ENCODE results near the gene MEIOB.
"Not testable (repeated sequence)": the region's sequence is repeated elsewhere in the genome, so short reads cannot be mapped to it uniquely, and the experiment has no call there.

MEIOB gene

DNA sequence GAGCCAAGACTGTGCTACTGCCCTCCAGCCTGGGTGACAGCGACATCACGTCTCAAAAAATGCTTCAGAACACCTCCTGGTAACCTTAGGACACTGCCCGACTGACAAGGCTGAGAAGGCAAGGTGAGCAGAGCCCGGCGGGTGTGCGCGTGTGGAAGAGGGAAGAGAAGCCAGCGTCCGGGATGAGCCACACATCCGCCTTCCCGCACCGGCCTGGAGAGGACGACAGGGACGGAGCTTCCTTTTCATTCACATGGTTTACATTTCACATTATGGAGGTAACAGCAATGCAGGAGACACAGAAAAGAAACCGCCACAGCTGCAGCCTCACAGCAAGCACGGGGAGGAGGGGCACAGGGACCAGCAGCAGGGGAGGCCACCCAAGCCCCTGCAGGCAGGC is 61.9 kb downstream of the MEIOB start:
- DNase-seq (ENCODE audit: low read depth): no peak

DNA sequence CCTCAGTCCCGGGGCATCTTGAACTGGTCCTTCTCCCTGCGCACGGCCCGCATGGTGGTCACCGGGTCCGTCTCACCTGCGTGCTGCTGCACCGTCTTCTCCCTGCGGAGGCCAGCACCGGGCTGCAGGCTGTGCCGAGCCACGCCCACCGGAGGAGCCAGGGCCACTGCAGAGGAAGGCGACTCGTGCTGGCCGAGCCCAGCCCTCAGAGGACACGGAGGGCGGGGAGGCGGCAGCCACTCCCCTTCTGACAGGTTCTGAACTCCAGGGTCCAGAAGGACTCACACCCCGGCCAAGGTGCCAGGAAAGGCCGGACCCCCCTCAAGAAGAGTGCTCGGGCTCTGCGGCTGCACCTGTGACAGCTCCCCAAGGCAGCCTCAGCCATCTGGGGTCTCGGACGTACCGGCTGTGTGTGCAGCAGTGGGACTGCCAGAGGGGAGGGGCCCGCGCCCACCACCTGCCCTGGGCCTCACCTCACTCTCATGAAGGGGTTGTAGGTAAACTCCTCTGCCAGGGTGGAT is 62.6 kb downstream of the MEIOB start:
- no peak for DNase-seq (ENCODE audit: low read depth)

DNA sequence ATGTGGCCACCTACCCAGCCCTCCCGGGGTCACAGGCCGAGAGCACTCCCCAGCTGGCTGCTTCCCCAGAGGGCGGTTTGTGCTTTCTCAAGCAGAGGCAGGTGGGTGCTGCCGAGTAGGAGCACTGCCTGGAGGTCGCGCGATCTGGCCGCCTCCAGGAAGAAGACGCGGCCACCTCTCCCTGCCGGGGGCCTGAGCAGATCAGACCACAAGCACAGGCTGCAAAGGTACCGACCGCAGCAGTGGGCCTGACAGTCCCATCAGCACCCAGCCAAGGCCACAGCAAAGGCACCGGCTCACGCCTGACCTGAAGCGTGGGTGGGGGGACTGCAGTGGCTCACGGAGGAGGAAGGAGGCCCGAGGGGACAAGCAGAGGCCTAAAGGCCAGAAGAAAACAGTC is 63.3 kb downstream of the MEIOB start:
- DNase-seq (ENCODE audit: low read depth): no peak

DNA sequence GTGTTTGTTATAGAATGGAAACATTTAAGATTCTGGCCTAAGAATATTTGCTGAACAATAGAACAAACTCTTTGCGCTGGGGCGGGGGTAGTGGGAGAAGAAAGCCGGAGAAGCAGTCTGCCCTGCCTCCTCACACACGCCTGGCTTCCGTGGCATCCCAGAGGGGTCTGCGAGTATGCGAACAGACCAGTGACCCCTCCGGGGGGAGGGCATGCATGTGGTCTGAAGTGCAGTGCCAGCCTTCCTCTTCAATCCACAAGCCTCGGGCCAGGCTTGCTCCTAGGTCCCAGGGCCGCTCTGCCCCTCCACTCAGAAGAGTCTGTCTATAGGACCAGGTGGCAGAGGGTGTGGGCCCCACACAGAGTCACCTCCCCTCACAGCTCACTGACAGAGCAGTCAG is 64.3 kb downstream of the MEIOB start:
- DNase-seq (ENCODE audit: low read depth): no peak

- DNase-seq (ENCODE audit: low read depth): no peak
Measured at GRCh38 chr16:1800701-1801100, 71.3 kb downstream of the MEIOB start.

GRCh38 chr16:1799263-1799662 is 72.7 kb downstream of the MEIOB start:
- DNase-seq (ENCODE audit: low read depth): not testable (repeated sequence)

DNA sequence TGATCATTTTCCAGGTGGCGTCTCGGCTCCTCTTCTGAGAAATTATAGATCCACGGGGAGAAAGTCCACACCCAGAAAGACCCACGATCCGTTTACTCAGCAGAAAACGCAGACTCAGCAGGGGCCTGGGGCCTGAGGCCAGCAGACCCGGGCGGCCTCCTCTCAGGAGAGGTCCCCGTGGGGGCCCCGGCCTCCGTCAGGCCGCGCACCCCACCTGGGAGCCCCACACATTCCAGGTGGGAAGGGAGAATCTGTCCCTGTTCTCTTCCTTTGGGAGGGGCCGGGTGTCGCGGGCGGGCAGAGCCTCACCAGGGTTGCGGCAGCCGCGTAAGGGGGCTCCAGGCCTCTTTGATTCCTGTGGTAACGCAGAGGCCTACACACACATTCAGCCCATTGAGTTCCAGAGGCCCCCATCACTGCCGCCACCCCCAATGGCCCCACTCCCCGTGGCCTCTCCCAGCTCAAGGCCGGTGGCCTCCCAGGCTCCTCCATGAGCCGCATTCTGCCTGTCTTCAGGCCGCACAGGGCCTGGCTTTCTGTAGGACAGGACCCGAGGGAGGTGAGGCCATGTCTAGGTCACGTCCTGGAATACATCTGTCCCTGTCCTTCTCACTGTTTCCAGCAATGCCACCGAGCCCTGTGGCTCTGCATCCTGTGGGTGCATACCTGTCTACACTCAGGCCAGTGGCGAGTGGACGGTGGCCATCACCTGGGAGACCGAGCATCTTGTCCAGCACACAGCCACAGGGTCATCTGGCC is 76.9 kb downstream of the MEIOB start:
- DNase-seq (ENCODE audit: low read depth): no peak

GRCh38 chr16:1794221-1794871 is 77.6 kb downstream of the MEIOB start:
- DNase-seq (ENCODE audit: low read depth): no peak

DNA sequence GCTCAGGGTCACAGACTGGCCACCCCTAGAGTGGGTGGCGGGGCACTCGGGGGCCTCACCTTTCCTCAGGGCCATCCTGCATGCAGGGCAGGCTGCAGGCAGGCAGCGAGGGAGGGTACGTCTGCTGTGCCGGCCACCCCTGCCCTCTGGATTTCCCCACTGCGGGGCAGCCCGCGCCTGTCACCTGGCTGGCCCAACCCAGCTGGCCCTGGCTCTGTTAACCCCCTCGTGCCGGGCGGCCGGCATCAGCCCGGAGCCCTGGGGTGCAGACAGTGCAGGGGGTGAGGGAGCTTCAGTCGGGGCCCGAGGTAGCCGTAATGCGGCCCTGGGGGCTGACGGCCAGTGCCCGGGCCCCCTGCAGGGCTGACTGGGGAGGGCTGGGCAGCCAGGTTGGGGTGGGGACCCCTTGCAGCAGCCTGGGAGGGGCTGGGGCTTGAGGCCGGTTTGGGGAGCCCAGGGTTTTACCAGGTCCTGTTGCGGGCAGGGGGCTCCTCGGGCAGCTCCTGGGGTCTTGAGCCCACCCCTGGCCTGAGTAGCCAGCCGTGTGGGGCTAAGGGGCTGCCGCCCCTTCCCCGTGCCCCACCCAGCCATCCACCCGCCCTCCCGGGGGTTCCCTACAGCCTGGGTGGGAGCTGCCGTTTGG is 78.3 kb downstream of the MEIOB start, which contains the start of gene IGFALS:
IGFALS (minus strand) TSS at position 128 of the 643 bp plus-strand sequence; CDS start at position 75, 53 bp downstream.
- no peak for DNase-seq (ENCODE audit: low read depth)

DNA sequence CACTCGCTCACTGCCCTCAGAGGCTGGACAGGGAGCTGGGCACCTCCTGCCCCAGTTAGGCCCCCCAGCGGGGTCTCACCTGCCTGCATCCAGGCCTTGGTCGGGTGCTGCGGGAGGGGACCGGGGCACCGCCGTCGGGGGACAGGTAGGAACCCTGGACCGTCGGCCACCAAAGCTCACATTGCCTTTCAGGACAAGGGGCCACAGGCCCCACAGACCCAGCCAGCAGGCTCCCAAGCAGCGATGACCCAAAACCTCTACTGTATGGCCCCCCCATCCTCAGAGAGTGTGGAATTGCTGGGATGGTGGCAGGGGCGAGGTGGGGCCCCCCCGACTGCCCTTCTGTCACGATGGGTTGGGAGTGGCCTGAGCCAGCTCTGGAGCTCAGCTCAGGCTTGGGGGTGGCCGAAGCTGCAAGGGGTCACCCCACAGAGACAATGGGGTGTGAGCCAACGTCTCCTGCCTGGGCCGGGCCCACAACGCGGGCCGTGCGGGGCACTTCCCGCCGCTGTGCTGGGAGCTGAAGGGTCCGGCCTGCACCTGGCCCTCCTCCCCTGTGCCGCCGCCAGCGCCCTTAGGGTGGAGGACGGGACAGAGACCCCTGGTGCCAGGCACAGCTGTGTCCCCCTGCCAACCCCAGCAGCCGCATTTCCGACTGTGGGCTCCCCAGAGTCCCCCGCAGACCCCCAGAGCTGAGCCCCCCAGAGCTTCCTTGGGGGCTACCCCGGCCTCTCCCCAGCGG is 79.0 kb downstream of the MEIOB start:
- DNase-seq (ENCODE audit: low read depth): no peak

- DNase-seq (ENCODE audit: low read depth): no peak
Measured at GRCh38 chr16:1791943-1792812, 79.8 kb downstream of the MEIOB start.

GRCh38 chr16:1791256-1791942 is 80.6 kb downstream of the MEIOB start:
- no peak for DNase-seq (ENCODE audit: low read depth)

DNA sequence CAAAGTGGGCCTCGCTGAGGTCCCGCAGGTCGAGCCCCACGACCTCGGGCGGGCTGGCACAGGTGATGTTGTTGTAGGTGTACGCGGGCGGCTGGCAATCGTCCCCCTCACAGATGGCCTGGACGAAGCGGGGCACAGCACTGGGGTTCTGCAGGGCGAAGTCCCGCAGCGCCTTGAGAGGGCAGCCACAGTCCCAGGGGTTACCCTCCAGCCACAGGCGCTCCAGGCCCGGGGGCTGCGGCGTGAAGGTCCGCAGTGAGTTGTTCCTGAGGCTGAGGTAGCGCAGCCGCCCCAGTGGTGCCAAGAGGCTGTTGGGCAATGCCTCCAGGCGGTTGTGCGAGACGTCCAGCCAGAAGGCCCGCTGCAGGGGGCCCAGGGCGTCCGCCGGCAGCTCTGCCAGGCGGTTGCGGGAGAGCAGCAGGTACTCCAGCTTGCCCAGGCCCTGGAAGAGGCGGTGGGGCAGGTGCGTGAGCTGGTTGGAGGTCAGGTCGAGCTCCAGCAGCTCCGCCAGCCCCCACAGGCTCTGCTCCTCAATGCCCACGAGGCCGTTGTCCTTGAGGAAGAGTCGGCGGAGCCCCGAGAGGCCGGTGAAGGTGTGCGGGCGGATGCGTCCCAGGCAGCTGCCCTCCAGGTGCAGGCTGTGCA is 81.2 kb downstream of the MEIOB start:
- no peak for DNase-seq (ENCODE audit: low read depth)

- no peak for DNase-seq (ENCODE audit: low read depth)
Measured at GRCh38 chr16:1790261-1790610, 81.7 kb downstream of the MEIOB start.

DNA sequence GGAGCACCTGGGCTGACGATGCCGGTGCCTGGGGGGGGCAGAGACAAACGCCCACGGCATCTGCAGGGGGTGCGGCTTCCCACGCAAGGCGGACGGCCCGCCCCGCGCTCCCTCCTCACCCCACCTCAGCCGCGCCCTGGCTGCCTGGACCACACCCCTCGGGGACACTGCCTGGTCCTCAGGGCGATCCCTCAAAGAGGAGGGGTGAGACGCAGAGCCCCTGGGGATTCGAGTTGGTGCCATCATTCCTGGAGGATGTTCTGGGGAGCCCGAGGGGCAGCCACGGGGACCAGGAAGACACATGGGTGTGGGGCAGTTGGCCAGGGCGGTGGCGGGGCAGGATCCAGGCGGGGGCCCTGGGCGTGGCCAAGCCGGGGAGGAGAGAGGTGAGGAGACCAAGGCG is 82.3 kb downstream of the MEIOB start:
- no peak for DNase-seq (ENCODE audit: low read depth)

- no peak for DNase-seq (ENCODE audit: low read depth)
Measured at GRCh38 chr16:1788708-1789100, 83.3 kb downstream of the MEIOB start.

DNA sequence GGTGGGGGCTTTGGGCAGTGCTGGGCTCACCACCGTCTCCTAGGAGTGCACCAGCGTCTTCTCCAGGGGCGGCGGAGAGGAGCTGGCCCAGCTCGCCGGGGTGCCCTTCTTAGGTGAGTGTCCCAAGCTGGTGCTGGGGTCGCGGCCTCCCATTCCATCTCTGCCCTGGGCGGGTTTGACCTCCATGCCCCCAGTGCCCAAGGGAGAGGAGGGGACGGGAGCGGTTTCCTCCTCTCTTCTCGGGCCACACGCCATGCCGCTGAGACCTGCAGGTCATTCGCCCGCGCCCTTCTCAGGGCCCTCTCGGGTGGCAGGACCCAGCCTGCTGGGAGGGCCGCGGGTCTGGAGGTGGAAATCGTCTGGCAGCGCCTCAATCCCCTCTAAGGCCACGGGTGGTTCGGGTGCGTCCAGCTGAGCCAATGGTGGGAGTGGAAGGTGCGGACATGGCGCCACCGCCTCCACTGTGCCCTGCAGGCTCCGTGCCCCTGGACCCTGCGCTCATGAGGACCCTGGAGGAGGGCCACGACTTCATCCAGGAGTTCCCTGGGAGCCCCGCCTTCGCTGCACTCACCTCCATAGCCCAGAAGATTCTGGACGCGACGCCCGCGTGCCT is 83.8 kb downstream of the MEIOB start:
- DNase-seq (ENCODE audit: low read depth): no peak

DNA sequence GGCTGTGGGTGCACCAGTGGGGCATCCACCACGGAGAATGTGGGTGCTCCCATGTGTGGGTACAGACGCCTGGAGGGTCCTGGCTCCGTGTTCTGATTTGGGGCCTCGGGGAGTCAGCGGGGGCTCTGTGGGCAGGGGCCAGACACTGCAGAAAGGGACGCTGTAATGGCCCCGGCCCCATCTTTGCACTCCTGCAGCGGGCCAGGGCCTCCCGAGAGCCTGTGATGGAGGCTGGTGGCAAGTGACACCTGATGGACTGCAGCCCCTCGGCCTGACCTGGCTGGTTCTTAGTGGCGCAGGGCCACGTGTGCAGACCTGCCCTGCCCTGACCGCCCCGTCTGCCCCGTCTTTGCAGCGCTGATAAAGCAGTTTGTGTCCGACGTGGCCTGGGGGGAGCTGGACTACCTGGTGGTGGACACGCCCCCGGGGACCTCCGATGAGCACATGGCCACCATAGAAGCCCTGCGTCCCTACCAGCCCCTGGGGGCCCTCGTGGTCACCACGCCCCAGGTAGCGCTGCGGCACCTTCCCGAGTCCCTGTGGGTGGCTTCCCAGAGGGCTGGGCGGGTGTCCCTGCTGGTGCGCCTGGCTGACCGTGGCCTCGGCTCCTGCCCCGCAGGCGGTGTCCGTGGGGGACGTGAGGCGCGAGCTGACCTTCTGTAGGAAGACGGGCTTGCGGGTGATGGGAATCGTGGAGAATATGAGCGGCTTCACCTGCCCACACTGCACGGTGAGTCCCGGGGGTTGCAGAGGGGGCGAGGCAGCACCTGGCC is 84.5 kb downstream of the MEIOB start:
- no peak for DNase-seq (ENCODE audit: low read depth)

DNA sequence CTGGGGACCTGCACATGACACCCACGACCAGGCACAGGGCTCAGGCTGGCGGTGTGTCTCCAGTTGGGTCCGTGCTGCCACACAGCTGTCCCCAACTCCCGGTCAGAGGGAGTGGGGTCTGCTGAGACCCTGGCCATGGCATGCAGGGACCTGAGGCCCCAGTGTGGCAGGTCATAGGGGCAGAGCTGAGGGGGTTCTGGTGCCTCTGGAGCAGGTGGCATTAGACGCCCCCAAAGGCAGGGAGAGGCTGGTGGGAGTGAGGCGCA is 85.0 kb downstream of the MEIOB start:
- DNase-seq (ENCODE audit: low read depth): no peak

Data from HS-5 (cell line).